ENCODE results near the gene EVC.

GRCh38 chr4:5685296-5685695, 25.7 kb upstream of the EVC start:
- TF ChIP-seq CTCF (IDR thresholded peaks at IDR 0.05) (no peak), POLR2A (IDR thresholded peaks at IDR 0.05) (no peak)

Data from tibial nerve (tissue), 3 donors.